Measurements from ENCODE around the gene TMEM14B.

DNA sequence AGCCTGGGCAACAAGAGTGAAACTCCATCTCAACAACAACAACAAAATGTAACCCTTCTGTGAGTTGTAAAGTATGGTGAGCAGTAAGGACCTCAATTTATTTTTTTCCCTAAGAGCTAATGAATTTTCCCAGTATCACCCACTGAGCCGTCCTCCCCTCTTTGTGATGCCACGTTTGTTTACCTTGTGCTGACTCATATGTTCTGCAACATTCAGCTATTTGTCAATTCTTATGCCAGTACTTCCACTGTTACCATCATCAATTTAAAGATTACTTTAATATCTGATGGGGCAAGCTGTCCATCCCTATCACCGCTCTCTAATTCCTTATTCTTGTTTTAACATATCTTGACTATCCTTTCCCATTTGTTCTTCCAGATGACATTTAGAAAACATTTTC lies 53.2 kb downstream of the TMEM14B start:
- TF ChIP-seq, protein P1, sequence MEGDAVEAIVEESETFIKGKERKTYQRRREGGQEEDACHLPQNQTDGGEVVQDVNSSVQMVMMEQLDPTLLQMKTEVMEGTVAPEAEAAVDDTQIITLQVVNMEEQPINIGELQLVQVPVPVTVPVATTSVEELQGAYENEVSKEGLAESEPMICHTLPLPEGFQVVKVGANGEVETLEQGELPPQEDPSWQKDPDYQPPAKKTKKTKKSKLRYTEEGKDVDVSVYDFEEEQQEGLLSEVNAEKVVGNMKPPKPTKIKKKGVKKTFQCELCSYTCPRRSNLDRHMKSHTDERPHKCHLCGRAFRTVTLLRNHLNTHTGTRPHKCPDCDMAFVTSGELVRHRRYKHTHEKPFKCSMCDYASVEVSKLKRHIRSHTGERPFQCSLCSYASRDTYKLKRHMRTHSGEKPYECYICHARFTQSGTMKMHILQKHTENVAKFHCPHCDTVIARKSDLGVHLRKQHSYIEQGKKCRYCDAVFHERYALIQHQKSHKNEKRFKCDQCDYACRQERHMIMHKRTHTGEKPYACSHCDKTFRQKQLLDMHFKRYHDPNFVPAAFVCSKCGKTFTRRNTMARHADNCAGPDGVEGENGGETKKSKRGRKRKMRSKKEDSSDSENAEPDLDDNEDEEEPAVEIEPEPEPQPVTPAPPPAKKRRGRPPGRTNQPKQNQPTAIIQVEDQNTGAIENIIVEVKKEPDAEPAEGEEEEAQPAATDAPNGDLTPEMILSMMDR (IDR thresholded peaks at IDR 0.05) = no peak
- TF ChIP-seq POLR2A (IDR thresholded peaks at IDR 0.05) = no peak

All from heart left ventricle (tissue), 13 donors.